ENCODE data around the gene SYNRG.

The SYNRG gene

GRCh38 chr17:37489197-37490001, 119.8 kb downstream of the SYNRG start, which contains the start of gene DUSP14:
DUSP14 (plus strand) TSS chr17:37489891; CDS start chr17:37512273, 22,382 bp downstream.
- no peak for TF ChIP-seq GATA3 (IDR thresholded peaks at IDR 0.05; ENCODE audit: low read depth, low read length)
- no peak for TF ChIP-seq GATA2 (IDR thresholded peaks at IDR 0.05; ENCODE audit: low read depth, low read length)

DNA sequence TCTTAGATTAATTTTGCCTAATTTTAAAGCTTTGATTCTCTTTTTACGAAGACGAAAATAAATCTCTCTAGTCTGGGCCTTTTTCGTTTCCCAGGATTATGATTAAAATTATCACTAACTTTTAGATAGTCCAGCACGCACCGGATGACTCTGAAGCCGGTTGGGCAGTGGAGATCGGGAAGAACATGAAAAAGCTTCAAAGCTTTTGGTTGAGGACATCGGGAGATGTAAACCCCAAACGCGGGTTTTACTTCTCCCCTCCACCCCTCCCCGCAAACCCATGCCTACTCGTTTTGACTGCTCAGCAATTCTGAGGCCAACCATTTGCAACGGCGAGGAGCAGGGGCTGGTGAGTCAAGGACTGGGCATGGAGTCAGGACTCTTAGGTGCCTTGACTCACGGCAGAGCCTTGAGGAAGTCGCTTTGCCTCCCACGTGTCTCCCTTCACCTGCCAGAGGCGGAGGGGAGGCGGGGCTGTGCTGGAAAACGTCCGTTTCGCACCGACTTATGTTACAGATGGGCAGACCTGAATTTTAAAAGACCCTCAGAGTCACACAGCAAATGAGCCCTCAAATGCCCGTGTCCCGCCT, 120.5 kb downstream of the SYNRG start:
- TF ChIP-seq GATA3 (IDR thresholded peaks at IDR 0.05; ENCODE audit: low read depth, low read length) (no peak), GATA2 (IDR thresholded peaks at IDR 0.05; ENCODE audit: low read depth, low read length) (no peak)

DNA sequence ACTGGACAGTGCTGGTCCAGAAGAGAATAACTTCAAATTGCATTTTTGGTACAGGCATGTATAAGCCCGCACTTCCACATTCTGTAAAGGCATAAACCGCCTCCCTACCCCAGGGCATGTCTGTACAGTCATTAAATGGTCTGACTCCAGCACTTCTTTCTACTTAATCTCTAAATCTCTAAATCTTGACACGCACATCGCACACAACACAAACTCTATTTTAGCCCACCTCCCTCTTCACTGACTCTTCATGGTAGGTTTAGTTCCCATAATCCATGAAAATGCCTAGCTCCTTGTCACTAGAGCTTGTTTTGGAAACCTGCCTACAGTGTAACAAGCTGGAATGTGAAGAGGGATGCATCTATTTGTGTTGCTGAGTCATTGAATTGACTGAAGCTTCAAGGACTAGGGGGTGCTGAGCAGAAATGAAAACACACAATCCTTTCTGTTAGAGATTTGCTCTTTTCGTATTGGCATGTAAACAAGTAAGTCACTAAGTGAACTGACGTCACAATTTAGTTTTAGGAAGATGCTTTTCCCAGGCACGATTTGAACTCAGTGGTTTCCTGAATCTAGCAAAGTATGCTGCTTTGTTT, 121.1 kb downstream of the SYNRG start:
- no peak for TF ChIP-seq GATA3 (IDR thresholded peaks at IDR 0.05; ENCODE audit: low read depth, low read length)
- TF ChIP-seq GATA2 (IDR thresholded peaks at IDR 0.05; ENCODE audit: low read depth, low read length) = no peak

GRCh38 chr17:37485938-37486570, 123.2 kb downstream of the SYNRG start:
- TF ChIP-seq GATA2 (IDR thresholded peaks at IDR 0.05; ENCODE audit: low read depth, low read length) (no peak), GATA3 (IDR thresholded peaks at IDR 0.05; ENCODE audit: low read depth, low read length) (no peak)

GRCh38 chr17:37483311-37484039, 125.7 kb downstream of the SYNRG start:
- no peak for TF ChIP-seq GATA3 (IDR thresholded peaks at IDR 0.05; ENCODE audit: low read depth, low read length)
- no peak for TF ChIP-seq GATA2 (IDR thresholded peaks at IDR 0.05; ENCODE audit: low read depth, low read length)

DNA sequence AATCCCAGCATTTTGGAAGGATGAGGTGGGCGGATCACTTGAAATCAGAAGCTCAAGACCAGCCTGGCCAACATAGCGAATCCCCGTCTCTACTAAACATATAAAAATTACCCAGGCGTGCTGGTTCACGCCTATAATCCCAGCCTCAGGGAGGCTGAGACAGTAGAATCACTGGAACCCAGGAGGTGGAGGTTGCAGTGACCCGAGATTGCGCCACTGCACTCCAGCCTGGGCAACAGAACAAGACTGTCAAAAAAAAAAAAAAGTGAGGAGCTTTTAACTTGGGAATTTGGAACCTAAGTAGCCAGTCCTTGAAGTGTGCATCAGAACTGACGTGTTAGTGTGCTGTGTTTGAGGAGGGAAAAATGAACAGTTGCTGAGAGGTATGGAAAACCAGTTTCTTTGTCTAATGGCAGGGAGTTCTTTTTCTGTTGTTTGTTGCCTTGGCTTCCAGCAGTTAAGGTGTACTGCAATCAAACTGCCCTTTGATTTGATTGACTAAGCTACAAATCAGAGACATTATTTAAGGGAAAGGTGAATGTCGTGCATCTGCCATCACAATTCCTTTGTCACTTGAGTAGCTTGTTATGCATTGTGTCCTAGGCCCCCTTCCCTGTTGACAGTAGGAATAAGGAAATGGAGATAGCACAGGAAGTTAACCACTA, 128.1 kb downstream of the SYNRG start:
- TF ChIP-seq GATA3 (IDR thresholded peaks at IDR 0.05; ENCODE audit: low read depth, low read length) = no peak
- no peak for TF ChIP-seq GATA2 (IDR thresholded peaks at IDR 0.05; ENCODE audit: low read depth, low read length)

DNA sequence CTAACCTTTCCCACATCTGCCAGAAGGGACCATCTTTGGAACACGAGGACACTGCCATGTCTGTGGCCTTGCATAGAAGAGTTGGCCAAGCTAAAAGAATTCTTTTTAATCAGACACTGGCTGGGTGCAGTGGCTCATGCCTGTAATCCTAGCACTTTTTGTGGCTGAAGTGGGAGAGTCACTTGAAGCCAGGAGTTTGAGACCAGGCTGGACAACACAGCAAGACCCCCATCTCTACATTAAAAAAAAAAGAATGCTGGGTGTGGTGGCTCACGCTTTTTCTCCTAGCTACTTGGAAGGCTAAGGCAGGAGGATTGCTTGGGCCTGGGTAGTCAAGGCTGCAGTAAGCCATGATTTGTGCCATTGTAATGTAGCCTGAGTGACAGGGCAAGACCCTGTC, 128.8 kb downstream of the SYNRG start:
- no peak for TF ChIP-seq GATA3 (IDR thresholded peaks at IDR 0.05; ENCODE audit: low read depth, low read length)
- TF ChIP-seq GATA2 (IDR thresholded peaks at IDR 0.05; ENCODE audit: low read depth, low read length) = no peak

DNA sequence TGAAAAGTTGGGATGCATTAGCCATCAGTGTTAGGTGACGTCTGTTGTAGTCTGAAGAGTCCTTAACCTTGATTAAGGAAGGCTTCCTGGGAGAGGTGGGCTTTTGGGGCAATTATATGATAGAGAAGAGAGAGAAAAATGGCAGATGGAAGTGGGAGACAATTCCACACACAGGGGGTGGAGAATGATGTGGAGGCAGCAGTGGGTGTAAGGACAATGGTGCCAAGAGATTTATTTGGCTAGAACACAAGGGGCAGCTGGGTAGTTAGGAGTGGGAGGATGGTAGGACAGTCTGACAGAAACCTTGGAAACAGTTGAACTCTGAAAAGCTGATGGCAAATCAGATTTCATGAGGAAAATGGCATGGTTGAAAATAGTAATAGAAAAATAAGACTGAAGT, 130.2 kb downstream of the SYNRG start:
- TF ChIP-seq GATA3 (IDR thresholded peaks at IDR 0.05; ENCODE audit: low read depth, low read length) (no peak), GATA2 (IDR thresholded peaks at IDR 0.05; ENCODE audit: low read depth, low read length) (no peak)

DNA sequence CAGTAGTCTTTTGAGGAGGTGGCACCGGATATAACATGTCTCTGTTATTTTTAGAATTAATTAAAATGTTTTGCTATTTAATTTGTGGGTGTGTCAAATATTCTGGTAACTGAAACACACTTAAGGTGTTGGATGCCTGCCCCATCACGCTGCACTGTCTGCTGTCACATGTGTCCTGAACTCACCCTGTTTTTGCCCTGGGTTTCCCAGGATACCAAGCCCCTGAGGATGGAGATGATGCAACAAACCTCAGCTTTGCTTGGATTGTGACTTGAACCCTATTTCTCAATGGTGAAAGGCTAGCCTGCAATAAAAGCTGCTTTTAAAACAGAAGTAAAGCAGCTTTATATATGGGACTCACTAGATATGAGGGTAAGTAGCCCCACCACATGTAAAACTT, 131.0 kb downstream of the SYNRG start:
- TF ChIP-seq GATA3 (IDR thresholded peaks at IDR 0.05; ENCODE audit: low read depth, low read length) = no peak
- TF ChIP-seq GATA2 (IDR thresholded peaks at IDR 0.05; ENCODE audit: low read depth, low read length) = no peak

- TF ChIP-seq GATA2 (IDR thresholded peaks at IDR 0.05; ENCODE audit: low read depth, low read length) (no peak), GATA3 (IDR thresholded peaks at IDR 0.05; ENCODE audit: low read depth, low read length) (no peak)
Measured at GRCh38 chr17:37476431-37477120, 132.6 kb downstream of the SYNRG start.

DNA sequence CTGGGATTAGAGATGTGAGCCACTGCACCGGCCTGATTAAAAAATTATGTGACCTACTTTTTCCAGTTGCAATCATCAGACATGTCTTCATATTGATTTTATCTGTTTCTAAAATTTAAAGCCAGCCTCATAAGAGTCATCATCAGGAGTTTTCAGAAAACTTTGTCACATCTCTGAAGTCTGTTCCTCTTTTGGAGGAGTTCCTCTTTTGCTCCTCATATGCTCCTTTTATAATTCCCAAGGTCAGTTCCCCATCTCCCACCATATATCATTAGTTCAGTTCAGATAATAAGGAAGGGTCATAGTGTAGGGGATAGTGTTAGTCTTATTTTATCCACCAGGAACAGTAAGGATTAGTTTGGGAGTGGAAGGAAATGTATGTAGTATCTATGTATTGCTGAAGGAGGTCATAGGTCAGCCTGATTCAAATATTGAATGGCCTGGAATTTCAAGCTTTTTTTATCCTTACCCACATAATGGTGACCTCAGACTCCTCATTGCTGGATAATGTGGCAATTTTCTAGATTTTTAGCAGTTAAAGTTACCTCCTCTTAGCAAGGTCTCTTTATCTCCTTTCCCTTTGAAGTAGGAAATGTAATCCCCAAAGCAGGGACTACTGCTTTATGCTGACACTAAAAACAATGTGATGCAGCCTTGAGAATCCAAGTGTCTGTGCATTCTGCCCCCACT, 133.3 kb downstream of the SYNRG start:
- TF ChIP-seq GATA2 (IDR thresholded peaks at IDR 0.05; ENCODE audit: low read depth, low read length) = no peak

DNA sequence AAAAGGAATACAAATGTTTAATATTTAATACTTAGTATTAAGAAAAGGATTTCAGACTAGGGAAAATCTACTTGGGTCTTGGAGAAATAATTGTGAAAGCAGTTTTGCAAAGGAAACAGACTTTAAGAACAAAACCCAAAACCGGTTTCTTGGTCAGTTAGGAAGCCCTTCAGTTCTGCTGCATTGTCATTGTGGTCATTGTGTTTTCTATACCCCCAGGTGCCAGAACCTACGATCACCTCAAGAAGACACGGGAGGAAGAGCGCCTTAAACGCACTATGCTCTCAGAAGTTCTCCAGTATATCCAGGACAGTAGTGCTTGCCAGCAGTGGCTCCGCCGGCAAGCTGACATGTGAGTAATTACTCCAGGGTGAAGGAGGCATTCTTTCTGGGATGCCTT, 139.0 kb downstream of the SYNRG start:
- TF ChIP-seq GATA3 (IDR thresholded peaks at IDR 0.05; ENCODE audit: low read depth, low read length) = no peak
- TF ChIP-seq GATA2 (IDR thresholded peaks at IDR 0.05; ENCODE audit: low read depth, low read length) = no peak

All from SH-SY5Y (cell line).